IMR-90 (cell line): ENCODE data around the gene RARB. TPM values are rescaled to one million over a fixed set of nuclear protein-coding genes. Genes with fewer than 3 reads are reported as not detected.
A peak's percentile ranks its signal among the peaks of the same experiment; 100 is the strongest.

Experiments
- ATAC-seq: fragments of 200-7000 bp; cut with Tn5 transposase; 2 replicates; pipeline ENCODE4 v1.9.1; 2020; ENCODE audit warnings: low read depth, mild to moderate bottlenecking, moderate library complexity
- BruUV-seq: library from RNA; stranded (reverse); fragments of 400-500 nt; replicated peaks from 2 replicates; lab custom pipeline; 2021; lab: Mats Ljungman, UMichigan
- CTCF ChIA-PET: fragments of 300-600 bp; formaldehyde crosslinking; extraction: SDS; loops from one replicate; lab custom pipeline; 2021; ENCODE audit warnings: antibody characterized with exemption; lab: Yijun Ruan, JAX
- POLR2A ChIA-PET: fragments of 300-600 bp; sonication (Branson Sonifier 250); formaldehyde crosslinking; loops from one replicate; lab custom pipeline; 2022; ENCODE audit warnings: antibody characterized with exemption; ENCODE audit not compliant: unreplicated experiment; lab: Charles Lee
- DNase-seq: peaks from one replicate; pipeline ENCODE4 v3.0.0; 2013
- H2AFZ ChIP-seq: replicated peaks from 2 replicates; pipeline ENCODE3; 2013; ENCODE audit warnings: low read length, mild to moderate bottlenecking; ENCODE audit not compliant: poor library complexity
- H2AK5ac ChIP-seq: 2 replicates; pipeline ENCODE4 v1.6.1; 2013; ENCODE audit warnings: low read depth, low read length, inconsistent platforms
- H2AK9ac ChIP-seq: replicated peaks from 2 replicates; pipeline ENCODE3; 2013; ENCODE audit warnings: mild to moderate bottlenecking, low read depth, low read length, moderate library complexity; ENCODE audit not compliant: poor library complexity
- H2BK120ac ChIP-seq: 2 replicates; pipeline ENCODE4 v1.6.1; 2013; ENCODE audit warnings: low read depth, low read length, inconsistent platforms
- H2BK15ac ChIP-seq: 3 replicates; pipeline ENCODE4 v1.6.1; 2013; ENCODE audit warnings: low read depth, low read length, inconsistent platforms
- H2BK20ac ChIP-seq: 2 replicates; pipeline ENCODE4 v1.6.1; 2013; ENCODE audit warnings: low read depth, mild to moderate bottlenecking, inconsistent platforms, low read length, moderate library complexity
- H2BK5ac ChIP-seq: 2 replicates; pipeline ENCODE4 v1.6.1; 2013; ENCODE audit warnings: mild to moderate bottlenecking, low read depth, low read length, inconsistent platforms; ENCODE audit not compliant: poor library complexity, severe bottlenecking
- H3K14ac ChIP-seq: replicated peaks from 2 replicates; pipeline ENCODE4 v1.6.1; 2013; ENCODE audit warnings: low read depth, low read length, inconsistent platforms
- H3K18ac ChIP-seq: 2 replicates; pipeline ENCODE4 v1.6.1; 2013; ENCODE audit warnings: low read depth, low read length, control low read depth
- H3K23ac ChIP-seq: 2 replicates; pipeline ENCODE4 v1.6.1; 2013; ENCODE audit warnings: low read depth, low read length, inconsistent platforms
- H3K27ac ChIP-seq: 2 replicates; pipeline ENCODE4 v1.5.1; 2013; ENCODE audit warnings: mild to moderate bottlenecking, control low read depth, low read length; ENCODE audit not compliant: insufficient read depth
- H3K27me3 ChIP-seq: 2 replicates; pipeline ENCODE4 v1.6.1; 2013; ENCODE audit warnings: low read length; ENCODE audit not compliant: control insufficient read depth, insufficient read depth
- H3K36me3 ChIP-seq: 2 replicates; pipeline ENCODE4 v1.6.1; 2013; ENCODE audit warnings: low read length, mixed read lengths; ENCODE audit not compliant: control insufficient read depth, insufficient read depth
- H3K4ac ChIP-seq: 2 replicates; pipeline ENCODE4 v1.6.1; 2013; ENCODE audit warnings: low read depth, low read length, inconsistent platforms
- H3K4me1 ChIP-seq: 2 replicates; pipeline ENCODE4 v1.6.1; 2013; ENCODE audit warnings: low read length, mixed read lengths; ENCODE audit not compliant: control insufficient read depth, insufficient read depth
- H3K4me2 ChIP-seq: 2 replicates; pipeline ENCODE4 v1.6.1; 2013; ENCODE audit warnings: low read depth, mild to moderate bottlenecking, control low read depth, low read length, moderate library complexity
- H3K4me3 ChIP-seq: 2 replicates; pipeline ENCODE4 v1.5.1; 2013; ENCODE audit warnings: low read depth, mild to moderate bottlenecking, control low read depth, low read length, moderate library complexity; ENCODE audit not compliant: insufficient read depth
- H3K56ac ChIP-seq: 2 replicates; pipeline ENCODE4 v1.6.1; 2013; ENCODE audit warnings: low read length, inconsistent platforms; ENCODE audit not compliant: insufficient read depth; ENCODE audit errors: extremely low read depth
- H3K79me1 ChIP-seq, 2 experiments: 2 replicates each; pipeline ENCODE4 v1.6.1; 2013; ENCODE audit warnings: low read length in 2 of 2, inconsistent platforms in 1 of 2, low read depth in 1 of 2
- H3K9ac ChIP-seq: 2 replicates; pipeline ENCODE4 v1.6.1; 2013; ENCODE audit warnings: low read depth, low read length, control low read depth
- H3K9me1 ChIP-seq: 2 replicates; pipeline ENCODE4 v1.6.1; 2013; ENCODE audit warnings: low read length, inconsistent platforms; ENCODE audit not compliant: insufficient read depth
- H3K9me3 ChIP-seq: 2 replicates; pipeline ENCODE4 v1.6.1; 2013; ENCODE audit warnings: low read length; ENCODE audit not compliant: control insufficient read depth, insufficient read depth
- H4K20me1 ChIP-seq: 2 replicates; pipeline ENCODE4 v1.6.1; 2013; ENCODE audit warnings: low read length, inconsistent platforms; ENCODE audit not compliant: insufficient read depth
- H4K5ac ChIP-seq: 2 replicates; pipeline ENCODE4 v1.6.1; 2013; ENCODE audit warnings: mild to moderate bottlenecking, low read depth, low read length, control low read depth
- H4K8ac ChIP-seq, 2 experiments: 2 replicates each; pipeline ENCODE4 v1.6.1; 2013; ENCODE audit warnings: low read depth in 2 of 2, low read length in 2 of 2, control low read depth in 1 of 2, inconsistent platforms in 1 of 2
- H4K91ac ChIP-seq: 2 replicates; pipeline ENCODE4 v1.6.1; 2013; ENCODE audit warnings: low read depth, low read length, inconsistent platforms; ENCODE audit not compliant: insufficient read depth
- CTCF ChIP-seq: conservative IDR thresholded peaks from 2 replicates; pipeline ENCODE4 v1.5.1; 2012; ENCODE audit warnings: mild to moderate bottlenecking, low read depth, low read length, improper control_type of control experiment
- ELK1 ChIP-seq: fragments of 150-350 bp; IDR thresholded peaks from 2 replicates; pipeline ENCODE4 v1.6.1; 2016; ENCODE audit warnings: low read depth, mild to moderate bottlenecking, low read length, moderate library complexity, borderline replicate concordance
- FOS ChIP-seq: fragments of 150-350 bp; IDR thresholded peaks from 2 replicates; pipeline ENCODE4 v1.6.1; 2016; ENCODE audit warnings: low read depth, low read length
- MAFK ChIP-seq: IDR thresholded peaks from 2 replicates; pipeline ENCODE4 v1.6.1; 2012; ENCODE audit warnings: low read depth, low read length, improper control_type of control experiment
- USF2 ChIP-seq: fragments of 150-350 bp; IDR thresholded peaks from 2 replicates; pipeline ENCODE4 v1.6.1; 2017; ENCODE audit warnings: mild to moderate bottlenecking, antibody characterized with exemption, low read length, low read depth
- WGBS, 2 experiments: methylation state at CpG; one replicate each; pipeline versions ENCODE4 v1.1.5 to v1.1.7; 2013; ENCODE audit warnings: missing lambda C conversion rate in 2 of 2; ENCODE audit not compliant: insufficient read length in 1 of 2; ENCODE audit errors: extremely low coverage in 2 of 2; 5-methylcytosine and 5-hydroxymethylcytosine counted together
- dilution Hi-C: fragments of 300-500 bp; cut with HindIII; formaldehyde crosslinking; loops from one replicate; pipeline ENCODE4 v1.14.3; 2018; ENCODE audit warnings: low sequenced_read_pairs; ENCODE audit not compliant: unreplicated experiment
- in situ Hi-C: fragments of 300-500 bp; cut with MboI; formaldehyde crosslinking; loops from 3 replicates; pipeline ENCODE4 v1.14.3; 2019; ENCODE audit warnings: low sequenced_read_pairs, inconsistent platforms, mixed read lengths
- intact Hi-C: fragments of 100-400 bp; cut with micrococcal nuclease; formaldehyde crosslinking; loops from 2 replicates; pipeline ENCODE4 v1.10.0; 2022
- polyA plus RNA-seq, 3 experiments: library from polyadenylated mRNA; depleted of rRNA; stranded (reverse); fragments of >200 nt; gene quantifications; 2 replicates each; pipeline ENCODE4 v1.2.3, GENCODE V29; 2012; ENCODE audit warnings: low replicate concordance in 1 of 3
- total RNA-seq: library from RNA; depleted of rRNA; stranded (reverse); fragments of >200 nt; gene quantifications from 2 replicates; pipeline ENCODE4 v1.2.3, GENCODE V29; 2012

The RARB gene
- total and polyA plus RNA-seq, 2 of the 4 experiments (the other 2 are of a cell fraction): 0.53 to 1.4 TPM

GRCh38 chr3:25493786-25494185, 65.7 kb downstream of the RARB start:
- Histone ChIP-seq H3K4me2 (no peak overlapping the region), H3K23ac (no peak overlapping the region), H3K14ac (no peak overlapping the region), H3K9me1 (no peaks in the 10 kb centered on the region), H2BK20ac (no peak overlapping the region), H3K18ac (no peak overlapping the region), H2BK120ac (no peak overlapping the region), H3K4me3 (no peak overlapping the region), H3K9me3 (peaks cover 3% of the 10 kb centered on the region), H3K79me1 (no peaks in the 10 kb centered on the region), H2BK15ac (no peak overlapping the region), H3K36me3 (no peaks in the 10 kb centered on the region), H3K9ac (no peak overlapping the region), H3K4ac (no peak overlapping the region), H3K27me3 (no peaks in the 10 kb centered on the region), H2AK9ac (no peak overlapping the region), H2AK5ac (no peak overlapping the region), H4K8ac (no peak overlapping the region), H3K56ac (no peak overlapping the region), H2BK5ac (no peak overlapping the region), H3K4me1 (no peaks in the 10 kb centered on the region), H4K5ac (no peak overlapping the region), H4K91ac (no peak overlapping the region), H3K27ac (no peak overlapping the region), H4K20me1 (no peaks in the 10 kb centered on the region), H2AFZ (no peak overlapping the region)
- intact Hi-C loops (no loop called here), in situ Hi-C loops (no loop called here), dilution Hi-C loops (no loop called here)
- DNase-seq: peak; percentile 61
- ChIA-PET CTCF (no interaction called here), POLR2A (no interaction called here)
- TF ChIP-seq FOS (no peak), ELK1 (no peak), USF2 (no peak), MAFK (0 out of 2 replicates have a peak, but pooled peaks have one; percentile 21), CTCF (no peak)
- no peak for ATAC-seq
- BruUV-seq: no TSS peak
- WGBS, 2 experiments: no CpG with 5 or more reads among the region's 1 CpG
